ENCODE results near the gene HGF.

Gene HGF

GRCh38 chr7:81688622-81689411 is 81.0 kb downstream of the HGF start:
- H3K4me3 ChIP-seq, result no peak overlapping the region
- no peak for DNase-seq (ENCODE audit: low read depth, low spot score)
- no peak overlapping the region for H3K9ac ChIP-seq (ENCODE audit: insufficient read length)
- H3K27ac ChIP-seq, result no peak overlapping the region
- TF ChIP-seq POLR2AphosphoS5 (IDR thresholded peaks at IDR 0.05; ENCODE audit: borderline replicate concordance, low read depth, low read length) (no peak), FOXP2 (optimal IDR thresholded peaks at IDR 0.05; ENCODE audit: control extremely low read depth, extremely low read length, insufficient read depth) (no peak), EZH2 (IDR thresholded peaks at IDR 0.05) (no peak)
- H3K9me3 ChIP-seq (ENCODE audit: low read depth, low read length), result no peaks in the 10 kb centered on the region
- H3K36me3 ChIP-seq (ENCODE audit: insufficient read depth, low read length), result no peaks in the 10 kb centered on the region

- DNase-seq (ENCODE audit: low read depth, low spot score), result no peak
- TF ChIP-seq FOXP2 (optimal IDR thresholded peaks at IDR 0.05; ENCODE audit: control extremely low read depth, extremely low read length, insufficient read depth) (no peak), POLR2AphosphoS5 (IDR thresholded peaks at IDR 0.05; ENCODE audit: borderline replicate concordance, low read depth, low read length) (no peak), EZH2 (IDR thresholded peaks at IDR 0.05) (no peak)
- Histone ChIP-seq H3K27ac (no peak overlapping the region), H3K9me3 (ENCODE audit: low read depth, low read length) (no peaks in the 10 kb centered on the region), H3K36me3 (ENCODE audit: insufficient read depth, low read length) (no peaks in the 10 kb centered on the region), H3K4me3 (no peak overlapping the region), H3K9ac (ENCODE audit: insufficient read length) (no peak overlapping the region)
Measured at GRCh38 chr7:81687062-81687461, 82.8 kb downstream of the HGF start.

- H3K4me3 ChIP-seq, result no peak overlapping the region
- no peak for TF ChIP-seq EZH2 (IDR thresholded peaks at IDR 0.05)
- TF ChIP-seq FOXP2 (optimal IDR thresholded peaks at IDR 0.05; ENCODE audit: control extremely low read depth, extremely low read length, insufficient read depth), result no peak
- TF ChIP-seq POLR2AphosphoS5 (IDR thresholded peaks at IDR 0.05; ENCODE audit: borderline replicate concordance, low read depth, low read length), result no peak
Measured at GRCh38 chr7:81685270-81685868, 84.5 kb downstream of the HGF start.

GRCh38 chr7:81684514-81685269 is 85.2 kb downstream of the HGF start:
- peak; percentile 77 for DNase-seq (ENCODE audit: low read depth, low spot score)
- Histone ChIP-seq H3K4me3 (no peak overlapping the region), H3K9ac (ENCODE audit: insufficient read length) (no peak overlapping the region), H3K9me3 (ENCODE audit: low read depth, low read length) (no peaks in the 10 kb centered on the region), H3K27ac (no peak overlapping the region; the same call in 1 of the 2 replicates), H3K36me3 (ENCODE audit: insufficient read depth, low read length) (no peaks in the 10 kb centered on the region)
- TF ChIP-seq FOXP2 (optimal IDR thresholded peaks at IDR 0.05; ENCODE audit: control extremely low read depth, extremely low read length, insufficient read depth) (no peak), EZH2 (IDR thresholded peaks at IDR 0.05) (no peak), POLR2AphosphoS5 (IDR thresholded peaks at IDR 0.05; ENCODE audit: borderline replicate concordance, low read depth, low read length) (no peak)

More at GRCh38 chr7:81685270-81685868, 84.5 kb downstream of the HGF start:
- H3K9me3 ChIP-seq (ENCODE audit: low read depth, low read length), result no peaks in the 10 kb centered on the region
- no peaks in the 10 kb centered on the region for H3K36me3 ChIP-seq (ENCODE audit: insufficient read depth, low read length)
- DNase-seq (ENCODE audit: low read depth, low spot score), result no peak
- H3K27ac ChIP-seq, result peak overlapping the region; percentile 20; the same call in 1 of the 2 replicates
- no peak overlapping the region for H3K9ac ChIP-seq (ENCODE audit: insufficient read length)

GRCh38 chr7:81684033-81684432 is 85.8 kb downstream of the HGF start:
- H3K27ac ChIP-seq, result no peak overlapping the region
- no peak for TF ChIP-seq FOXP2 (optimal IDR thresholded peaks at IDR 0.05; ENCODE audit: control extremely low read depth, extremely low read length, insufficient read depth)
- no peak for TF ChIP-seq POLR2AphosphoS5 (IDR thresholded peaks at IDR 0.05; ENCODE audit: borderline replicate concordance, low read depth, low read length)
- TF ChIP-seq EZH2 (IDR thresholded peaks at IDR 0.05), result no peak
- H3K9ac ChIP-seq (ENCODE audit: insufficient read length), result no peak overlapping the region
- no peaks in the 10 kb centered on the region for H3K36me3 ChIP-seq (ENCODE audit: insufficient read depth, low read length)
- DNase-seq (ENCODE audit: low read depth, low spot score), result no peak
- H3K9me3 ChIP-seq (ENCODE audit: low read depth, low read length), result no peaks in the 10 kb centered on the region
- H3K4me3 ChIP-seq, result no peak overlapping the region

GRCh38 chr7:81682873-81683272 is 87.0 kb downstream of the HGF start:
- Histone ChIP-seq H3K9ac (ENCODE audit: insufficient read length) (no peak overlapping the region), H3K27ac (no peak overlapping the region), H3K36me3 (ENCODE audit: insufficient read depth, low read length) (no peaks in the 10 kb centered on the region), H3K9me3 (ENCODE audit: low read depth, low read length) (no peaks in the 10 kb centered on the region), H3K4me3 (no peak overlapping the region)
- DNase-seq (ENCODE audit: low read depth, low spot score), result no peak
- TF ChIP-seq FOXP2 (optimal IDR thresholded peaks at IDR 0.05; ENCODE audit: control extremely low read depth, extremely low read length, insufficient read depth) (no peak), POLR2AphosphoS5 (IDR thresholded peaks at IDR 0.05; ENCODE audit: borderline replicate concordance, low read depth, low read length) (no peak), EZH2 (IDR thresholded peaks at IDR 0.05) (no peak)

- Histone ChIP-seq H3K4me3 (no peak overlapping the region), H3K27ac (no peak overlapping the region), H3K36me3 (ENCODE audit: insufficient read depth, low read length) (no peaks in the 10 kb centered on the region), H3K9ac (ENCODE audit: insufficient read length) (no peak overlapping the region), H3K9me3 (ENCODE audit: low read depth, low read length) (no peaks in the 10 kb centered on the region)
- no peak for DNase-seq (ENCODE audit: low read depth, low spot score)
- TF ChIP-seq POLR2AphosphoS5 (IDR thresholded peaks at IDR 0.05; ENCODE audit: borderline replicate concordance, low read depth, low read length) (no peak), EZH2 (IDR thresholded peaks at IDR 0.05) (no peak), FOXP2 (optimal IDR thresholded peaks at IDR 0.05; ENCODE audit: control extremely low read depth, extremely low read length, insufficient read depth) (no peak)
Measured at GRCh38 chr7:81680120-81680519, 89.7 kb downstream of the HGF start.

GRCh38 chr7:81676813-81677212 is 93.0 kb downstream of the HGF start:
- H3K9ac ChIP-seq (ENCODE audit: insufficient read length), result no peak overlapping the region
- no peak for DNase-seq (ENCODE audit: low read depth, low spot score)
- H3K27ac ChIP-seq, result no peak overlapping the region
- TF ChIP-seq EZH2 (IDR thresholded peaks at IDR 0.05) (no peak), POLR2AphosphoS5 (IDR thresholded peaks at IDR 0.05; ENCODE audit: borderline replicate concordance, low read depth, low read length) (no peak), FOXP2 (optimal IDR thresholded peaks at IDR 0.05; ENCODE audit: control extremely low read depth, extremely low read length, insufficient read depth) (no peak)
- H3K4me3 ChIP-seq, result no peak overlapping the region
- 0 out of 2 replicates have a peak, but pooled peaks cover 3% of the 10 kb centered on the region for H3K9me3 ChIP-seq (ENCODE audit: low read depth, low read length)
- H3K36me3 ChIP-seq (ENCODE audit: insufficient read depth, low read length), result no peaks in the 10 kb centered on the region

Data from SK-N-MC (cell line).